Fibroblast of lung (primary cell): Measurements from ENCODE around the gene RNF220. TPM values are rescaled to one million over a fixed set of nuclear protein-coding genes. Genes with fewer than 3 reads are reported as not detected.
"Not testable (repeated sequence)": the region's sequence is repeated elsewhere in the genome, so short reads cannot be mapped to it uniquely, and the experiment has no call there.

ENCODE experiments used
- DNase-seq, 2 donors: peaks; one replicate each; pipeline versions ENCODE4 v3.0.0 to v3.0.0-alpha.2; 2010; ENCODE audit warnings: low read depth in 2 of 2
- H2AFZ ChIP-seq: 2 replicates; pipeline ENCODE4 v1.5.1; 2012; ENCODE audit warnings: low read length, control low read depth, inconsistent platforms
- H3K27ac ChIP-seq: 2 replicates; pipeline ENCODE4 v1.5.1; 2011; ENCODE audit warnings: low read length, control low read depth; ENCODE audit not compliant: insufficient read depth
- H3K27me3 ChIP-seq: 2 replicates; pipeline ENCODE4 v1.5.1; 2011; ENCODE audit warnings: mild to moderate bottlenecking, low read length; ENCODE audit not compliant: control insufficient read depth, insufficient read depth
- H3K36me3 ChIP-seq: 2 replicates; pipeline ENCODE4 v1.5.1; 2011; ENCODE audit warnings: low read length; ENCODE audit not compliant: control insufficient read depth, insufficient read depth
- H3K4me1 ChIP-seq: 2 replicates; pipeline ENCODE4 v1.5.1; 2011; ENCODE audit warnings: low read length; ENCODE audit not compliant: control insufficient read depth, insufficient read depth; ENCODE audit errors: extremely low read depth
- H3K4me2 ChIP-seq: 2 replicates; pipeline ENCODE4 v1.5.1; 2011; ENCODE audit warnings: low read length, control low read depth; ENCODE audit not compliant: insufficient read depth; ENCODE audit errors: extremely low read depth
- H3K4me3 ChIP-seq, 4 experiments: fragments of 200-600 bp in 1 of 4; sonication (generic) in 1 of 4; replicated peaks in 1 of 4; 2 replicates each; pipeline ENCODE4 v1.5.1; 2011 to 2016; ENCODE audit warnings: low read length in 4 of 4, low read depth in 3 of 4, mild to moderate bottlenecking in 3 of 4, control low read depth in 2 of 4, inconsistent platforms in 1 of 4, mixed read lengths in 1 of 4; ENCODE audit not compliant: insufficient read depth in 1 of 4; ENCODE audit errors: control extremely low read depth in 1 of 4
- H3K79me2 ChIP-seq: 2 replicates; pipeline ENCODE4 v1.5.1; 2012; ENCODE audit warnings: mild to moderate bottlenecking, low read length, inconsistent platforms; ENCODE audit not compliant: control insufficient read depth, insufficient read depth
- H3K9ac ChIP-seq: 2 replicates; pipeline ENCODE4 v1.5.1; 2011; ENCODE audit warnings: mild to moderate bottlenecking, low read length, control low read depth; ENCODE audit not compliant: insufficient read depth
- H3K9me3 ChIP-seq: 2 replicates; pipeline ENCODE4 v1.5.1; 2012; ENCODE audit warnings: low read depth, low read length; ENCODE audit not compliant: control insufficient read depth, insufficient read depth
- H4K20me1 ChIP-seq: 2 replicates; pipeline ENCODE4 v1.5.1; 2011; ENCODE audit warnings: low read length; ENCODE audit not compliant: control insufficient read depth, insufficient read depth; ENCODE audit errors: extremely low read depth
- EZH2 ChIP-seq: IDR thresholded peaks from 2 replicates; pipeline ENCODE4 v1.5.1; 2012; ENCODE audit warnings: low read length, control low read depth, mild to moderate bottlenecking; ENCODE audit errors: missing control alignments
- polyA plus RNA-seq, 2 donors: library from polyadenylated mRNA; depleted of rRNA in 1 of 2; stranded (reverse) in 1 of 2; unstranded in 1 of 2; fragments of >200 nt; gene quantifications; 2 replicates each; pipeline ENCODE4 v1.2.1, GENCODE V29; 2011 to 2012; ENCODE audit warnings: missing spikeins in 1 of 2
- total RNA-seq: library from RNA; depleted of rRNA; stranded (reverse); fragments of >200 nt; gene quantifications from 2 replicates; pipeline ENCODE4 v1.2.1, GENCODE V29; 2014
- TF ChIP-seq, protein P1 (sequence below), 2 donors: IDR thresholded peaks in 1 of 2; conservative IDR thresholded peaks in 1 of 2; 1 replicate in 1 of 2; 2 replicates in 1 of 2; pipeline ENCODE4 v1.5.1; 2011 to 2012; ENCODE audit warnings: low read length in 2 of 2, control low read depth in 1 of 2, inconsistent platforms in 1 of 2, low read depth in 1 of 2, mild to moderate bottlenecking in 1 of 2

Gene RNF220
- total and polyA plus RNA-seq, 2 donors (not counting 1 experiment from before 2014, with no cell fraction given) = 42.3 to 52.0 TPM

DNA sequence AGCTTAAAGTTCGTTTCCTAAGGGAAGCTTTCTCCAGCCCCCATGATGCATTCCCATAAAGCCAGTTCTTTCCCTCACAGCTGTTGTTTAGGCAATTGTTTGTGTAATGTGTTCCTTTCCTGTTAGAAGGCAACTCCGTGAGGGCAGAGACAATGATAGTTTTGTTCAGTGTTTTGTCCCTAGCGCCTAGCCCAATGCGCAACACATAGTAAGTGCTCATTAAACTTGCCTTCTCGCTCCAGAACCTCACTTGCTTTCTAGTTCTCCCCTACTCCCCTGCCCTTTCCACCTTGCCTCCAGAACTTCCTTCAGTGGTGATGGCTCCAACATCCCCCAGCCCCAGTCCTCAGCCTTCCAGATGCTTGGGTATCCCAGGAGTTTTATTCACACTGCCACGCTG lies 153.8 kb downstream of the RNF220 start:
- H3K4me2 ChIP-seq = no peak overlapping the region
- no peak for DNase-seq
- peaks cover 15% of the 10 kb centered on the region for H3K27me3 ChIP-seq
- no peaks in the 10 kb centered on the region for H3K36me3 ChIP-seq
- no peak overlapping the region for H2AFZ ChIP-seq
- H3K79me2 ChIP-seq = no peaks in the 10 kb centered on the region
- TF ChIP-seq, protein P1, sequence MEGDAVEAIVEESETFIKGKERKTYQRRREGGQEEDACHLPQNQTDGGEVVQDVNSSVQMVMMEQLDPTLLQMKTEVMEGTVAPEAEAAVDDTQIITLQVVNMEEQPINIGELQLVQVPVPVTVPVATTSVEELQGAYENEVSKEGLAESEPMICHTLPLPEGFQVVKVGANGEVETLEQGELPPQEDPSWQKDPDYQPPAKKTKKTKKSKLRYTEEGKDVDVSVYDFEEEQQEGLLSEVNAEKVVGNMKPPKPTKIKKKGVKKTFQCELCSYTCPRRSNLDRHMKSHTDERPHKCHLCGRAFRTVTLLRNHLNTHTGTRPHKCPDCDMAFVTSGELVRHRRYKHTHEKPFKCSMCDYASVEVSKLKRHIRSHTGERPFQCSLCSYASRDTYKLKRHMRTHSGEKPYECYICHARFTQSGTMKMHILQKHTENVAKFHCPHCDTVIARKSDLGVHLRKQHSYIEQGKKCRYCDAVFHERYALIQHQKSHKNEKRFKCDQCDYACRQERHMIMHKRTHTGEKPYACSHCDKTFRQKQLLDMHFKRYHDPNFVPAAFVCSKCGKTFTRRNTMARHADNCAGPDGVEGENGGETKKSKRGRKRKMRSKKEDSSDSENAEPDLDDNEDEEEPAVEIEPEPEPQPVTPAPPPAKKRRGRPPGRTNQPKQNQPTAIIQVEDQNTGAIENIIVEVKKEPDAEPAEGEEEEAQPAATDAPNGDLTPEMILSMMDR (conservative IDR thresholded peaks at IDR 0.05 in 1 of 2, IDR thresholded peaks at IDR 0.05 in 1 of 2; ENCODE audit: low read depth in 1 of 2, low read length in 2 of 2) = no peak
- no peak for TF ChIP-seq EZH2
- H3K4me3 ChIP-seq = no peak overlapping the region
- no peak overlapping the region for H3K9ac ChIP-seq
- no peak overlapping the region for H3K27ac ChIP-seq
- H3K9me3 ChIP-seq = no peaks in the 10 kb centered on the region
- H4K20me1 ChIP-seq = no peaks in the 10 kb centered on the region
- H3K4me1 ChIP-seq = no peaks in the 10 kb centered on the region

DNA sequence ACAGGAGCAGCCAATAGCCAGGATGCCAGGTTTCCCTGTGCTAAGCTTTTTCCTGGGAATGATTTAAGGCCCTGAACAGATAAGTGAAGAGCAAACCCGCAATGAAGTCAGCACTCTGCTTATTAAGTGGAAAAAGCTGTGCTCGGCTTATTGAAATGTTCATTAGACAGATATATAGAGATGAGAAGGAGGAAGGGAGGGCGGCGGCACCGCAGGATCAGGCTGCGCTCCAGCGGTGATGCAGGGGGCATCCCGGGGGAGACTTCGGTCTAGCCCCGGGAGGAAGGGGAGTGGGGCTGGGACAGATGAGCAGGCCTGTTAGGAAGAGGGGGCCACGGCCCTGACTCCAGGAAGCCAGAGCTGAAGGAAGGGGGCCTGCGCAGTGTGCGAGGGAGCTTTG lies 154.3 kb downstream of the RNF220 start:
- no peaks in the 10 kb centered on the region for H3K36me3 ChIP-seq
- H3K9me3 ChIP-seq = no peaks in the 10 kb centered on the region
- no peaks in the 10 kb centered on the region for H4K20me1 ChIP-seq
- no peak for DNase-seq
- no peak overlapping the region for H3K4me2 ChIP-seq
- no peaks in the 10 kb centered on the region for H3K79me2 ChIP-seq
- TF ChIP-seq, protein P1 (conservative IDR thresholded peaks at IDR 0.05 in 1 of 2, IDR thresholded peaks at IDR 0.05 in 1 of 2; ENCODE audit: low read depth in 1 of 2, low read length in 2 of 2) = no peak
- no peak for TF ChIP-seq EZH2
- no peak overlapping the region for H3K27ac ChIP-seq
- H3K4me1 ChIP-seq = no peaks in the 10 kb centered on the region
- H3K9ac ChIP-seq = no peak overlapping the region
- H3K4me3 ChIP-seq = no peak overlapping the region
- H2AFZ ChIP-seq = no peak overlapping the region
- peaks cover 13% of the 10 kb centered on the region for H3K27me3 ChIP-seq

DNA sequence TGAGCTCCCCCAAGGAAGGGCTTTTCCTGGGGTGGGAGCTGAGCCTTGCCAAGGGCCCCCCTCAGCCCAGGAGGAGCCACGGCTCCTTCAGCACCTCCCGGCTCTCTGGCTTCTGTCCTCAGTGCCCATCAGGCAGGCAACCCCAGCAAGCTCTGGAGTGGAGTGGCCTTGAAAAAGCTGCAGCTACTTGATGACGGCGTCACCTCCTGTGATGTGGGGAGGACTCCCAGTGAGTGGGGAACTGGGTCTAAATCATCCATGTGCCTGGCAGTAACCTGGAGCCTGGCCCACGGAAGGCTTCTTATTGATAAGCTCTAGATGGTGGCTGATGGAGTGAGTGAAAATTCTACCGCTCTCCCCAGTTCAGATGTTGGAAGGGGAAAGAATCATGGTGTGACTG lies 154.9 kb downstream of the RNF220 start:
- DNase-seq = no peak
- peaks cover 13% of the 10 kb centered on the region for H3K27me3 ChIP-seq

DNA sequence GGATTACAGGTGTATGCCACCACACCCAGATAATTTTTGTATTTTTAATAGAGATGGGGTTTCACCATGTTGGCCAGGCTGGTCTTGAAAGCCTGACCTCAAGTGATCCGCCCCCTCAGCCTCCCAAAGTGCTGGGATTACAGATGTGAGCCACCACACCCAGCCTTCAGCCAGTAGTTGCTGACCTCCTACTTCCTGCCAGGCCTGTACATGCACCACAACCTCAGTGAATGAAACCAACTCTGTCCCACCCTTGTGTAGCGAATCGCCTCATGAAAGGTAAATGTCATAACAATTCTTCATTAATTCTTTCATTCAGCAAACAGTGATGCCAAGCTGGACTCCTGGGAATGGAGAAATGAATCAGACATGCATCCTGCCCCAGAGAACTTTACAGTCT lies 155.6 kb downstream of the RNF220 start:
- DNase-seq = not testable (repeated sequence)

More for the DNA sequence above, 154.9 kb downstream of the RNF220 start:
- Histone ChIP-seq H3K4me3 (no peak overlapping the region), H3K79me2 (no peaks in the 10 kb centered on the region), H2AFZ (no peak overlapping the region), H3K9me3 (no peaks in the 10 kb centered on the region), H3K4me1 (no peaks in the 10 kb centered on the region), H3K4me2 (no peak overlapping the region), H3K36me3 (no peaks in the 10 kb centered on the region), H4K20me1 (no peaks in the 10 kb centered on the region), H3K27ac (no peak overlapping the region), H3K9ac (no peak overlapping the region)
- TF ChIP-seq, protein P1 (conservative IDR thresholded peaks at IDR 0.05 in 1 of 2, IDR thresholded peaks at IDR 0.05 in 1 of 2; ENCODE audit: low read depth in 1 of 2, low read length in 2 of 2) = no peak
- no peak for TF ChIP-seq EZH2

More for the DNA sequence above, 155.6 kb downstream of the RNF220 start:
- not testable (repeated sequence) for H3K4me3 ChIP-seq, H3K4me2 ChIP-seq, H3K9ac ChIP-seq, H3K36me3 ChIP-seq, H3K79me2 ChIP-seq, H3K4me1 ChIP-seq, H3K27ac ChIP-seq, H4K20me1 ChIP-seq, H2AFZ ChIP-seq, H3K9me3 ChIP-seq
- H3K27me3 ChIP-seq = peaks cover 16% of the 10 kb centered on the region
